H1 (cell line): Measurements from ENCODE around the gene EML1. TPM values are rescaled to one million over a fixed set of nuclear protein-coding genes. Genes with fewer than 3 reads are reported as not detected.
A peak's percentile ranks its signal among the peaks of the same experiment; 100 is the strongest.

Source experiments
- CTCF ChIA-PET: fragments of 300-600 bp; sonication (Branson Sonifier 250); formaldehyde crosslinking; loops from one replicate; lab custom pipeline; 2021; ENCODE audit not compliant: partially characterized antibody; lab: Charles Lee
- POLR2A ChIA-PET: fragments of 300-600 bp; sonication (Branson Sonifier 250); formaldehyde crosslinking; loops from one replicate; lab custom pipeline; 2021; ENCODE audit warnings: inconsistent platforms; ENCODE audit not compliant: partially characterized antibody; lab: Charles Lee
- DNase-seq, 2 experiments: peaks; one replicate each; pipeline versions ENCODE4 v3.0.0 to v3.0.0-alpha.2; 2010 to 2022; ENCODE audit warnings: low spot score in 2 of 2, low read depth in 1 of 2, mixed read lengths in 1 of 2
- FAIRE-seq: peaks from 2 replicates; lab custom pipeline; 2011; peaks lifted over from hg19 to GRCh38; lab: Jason Lieb, UNC
- H2AFZ ChIP-seq: 2 replicates; pipeline ENCODE4 v1.8.1; 2012; ENCODE audit warnings: low read length, inconsistent platforms
- H2AK5ac ChIP-seq: 2 replicates; pipeline ENCODE4 v1.6.1; 2013; ENCODE audit warnings: low read depth, low read length
- H2BK120ac ChIP-seq: replicated peaks from 2 replicates; pipeline ENCODE3; 2013; ENCODE audit warnings: low read depth, low read length, inconsistent platforms
- H2BK12ac ChIP-seq: 2 replicates; pipeline ENCODE4 v1.6.1; 2013; ENCODE audit warnings: low read depth, low read length
- H2BK15ac ChIP-seq: 2 replicates; pipeline ENCODE4 v1.6.1; 2013; ENCODE audit warnings: low read length
- H2BK20ac ChIP-seq: 2 replicates; pipeline ENCODE4 v1.6.1; 2013; ENCODE audit warnings: low read length
- H2BK5ac ChIP-seq: 2 replicates; pipeline ENCODE4 v1.6.1; 2013; ENCODE audit warnings: low read depth, low read length
- H3K14ac ChIP-seq: 2 replicates; pipeline ENCODE4 v1.6.1; 2013; ENCODE audit warnings: inconsistent platforms; ENCODE audit not compliant: insufficient read length
- H3K18ac ChIP-seq: 2 replicates; pipeline ENCODE4 v1.6.1; 2013; ENCODE audit warnings: low read length; ENCODE audit errors: extremely low read depth
- H3K23ac ChIP-seq: 2 replicates; pipeline ENCODE4 v1.6.1; 2013; ENCODE audit warnings: inconsistent platforms; ENCODE audit not compliant: insufficient read length
- H3K23me2 ChIP-seq: 2 replicates; pipeline ENCODE4 v1.6.1; 2013; ENCODE audit warnings: low read depth, low read length
- H3K27ac ChIP-seq: 2 replicates; pipeline ENCODE4 v1.6.1; 2011; ENCODE audit warnings: low read depth, low read length, inconsistent platforms
- H3K27me3 ChIP-seq, 4 experiments: replicated peaks in 1 of 4; 1 replicate in 1 of 4; 2 replicates in 3 of 4; pipeline versions ENCODE4 v1.6.1 to v1.8.1; 2011 to 2013; ENCODE audit warnings: low read length in 3 of 4, mild to moderate bottlenecking in 3 of 4, inconsistent platforms in 2 of 4, mixed read lengths in 2 of 4, moderate library complexity in 1 of 4; ENCODE audit not compliant: control insufficient read depth in 3 of 4, insufficient read depth in 3 of 4; ENCODE audit errors: extremely low read depth in 1 of 4
- H3K36me3 ChIP-seq, 4 experiments: 2 replicates each; pipeline versions ENCODE4 v1.6.1 to v1.8.1; 2011 to 2013; ENCODE audit warnings: mild to moderate bottlenecking in 4 of 4, low read length in 3 of 4, moderate library complexity in 2 of 4, control low read depth in 1 of 4, inconsistent platforms in 1 of 4; ENCODE audit not compliant: insufficient read depth in 4 of 4, control insufficient read depth in 2 of 4
- H3K4ac ChIP-seq: replicated peaks from 2 replicates; pipeline ENCODE3; 2013; ENCODE audit warnings: low read length, low read depth, mixed read lengths, inconsistent platforms; ENCODE audit not compliant: insufficient read length
- H3K4me1 ChIP-seq, 4 experiments: replicated peaks in 1 of 4; 1 replicate in 1 of 4; 2 replicates in 3 of 4; pipeline versions ENCODE4 v1.6.1 to v1.8.1; 2011 to 2013; ENCODE audit warnings: low read length in 3 of 4, inconsistent platforms in 2 of 4, mixed read lengths in 1 of 4; ENCODE audit not compliant: insufficient read depth in 4 of 4, control insufficient read depth in 3 of 4
- H3K4me2 ChIP-seq, 2 experiments: 2 replicates each; pipeline versions ENCODE4 v1.6.1 to v1.8.1; 2011 to 2013; ENCODE audit warnings: low read depth in 2 of 2, low read length in 2 of 2, control low read depth in 1 of 2, inconsistent platforms in 1 of 2, mild to moderate bottlenecking in 1 of 2; ENCODE audit not compliant: insufficient read depth in 1 of 2
- H3K4me3 ChIP-seq, 4 experiments: fragments of 200-600, 300-600 bp in 1 of 4; sonication (generic), shearing (Covaris generic), sonication (Bioruptor Twin) in 1 of 4; 2 replicates each; pipeline versions ENCODE4 v1.5.1 to v1.8.1; 2011 to 2016; ENCODE audit warnings: low read length in 4 of 4, low read depth in 3 of 4, control low read depth in 2 of 4, inconsistent platforms in 2 of 4, mild to moderate bottlenecking in 2 of 4, mixed read lengths in 1 of 4, moderate library complexity in 1 of 4; ENCODE audit not compliant: insufficient read depth in 2 of 4; ENCODE audit errors: extremely low read depth in 1 of 4
- H3K56ac ChIP-seq: replicated peaks from 2 replicates; pipeline ENCODE3; 2013; ENCODE audit warnings: low read depth, mild to moderate bottlenecking, mixed read lengths, low read length, inconsistent platforms; ENCODE audit not compliant: insufficient read length
- H3K79me1 ChIP-seq: 2 replicates; pipeline ENCODE4 v1.6.1; 2013; ENCODE audit warnings: low read depth, low read length, control low read depth
- H3K79me2 ChIP-seq, 2 experiments: 2 replicates each; pipeline versions ENCODE4 v1.6.1 to v1.8.1; 2012 to 2013; ENCODE audit warnings: low read length in 2 of 2, mild to moderate bottlenecking in 2 of 2, inconsistent platforms in 1 of 2; ENCODE audit not compliant: insufficient read depth in 2 of 2, control insufficient read depth in 1 of 2
- H3K9ac ChIP-seq, 4 experiments: replicated peaks in 1 of 4; 1 replicate in 1 of 4; 2 replicates in 3 of 4; pipeline versions ENCODE4 v1.6.1 to v1.8.1; 2011 to 2013; ENCODE audit warnings: low read depth in 3 of 4, low read length in 3 of 4, control low read depth in 2 of 4, mild to moderate bottlenecking in 2 of 4, moderate library complexity in 2 of 4, inconsistent platforms in 1 of 4; ENCODE audit errors: extremely low read depth in 1 of 4
- H3K9me3 ChIP-seq, 2 experiments: 2 replicates each; pipeline versions ENCODE4 v1.6.1 to v1.8.1; 2012 to 2013; ENCODE audit warnings: mild to moderate bottlenecking in 2 of 2, moderate library complexity in 2 of 2, control low read depth in 1 of 2, inconsistent platforms in 1 of 2, low read depth in 1 of 2, low read length in 1 of 2, mixed read lengths in 1 of 2; ENCODE audit not compliant: insufficient read depth in 2 of 2
- H4K20me1 ChIP-seq, 2 experiments: replicated peaks in 1 of 2; 2 replicates each; pipeline versions ENCODE3 to v1.8.1; 2011 to 2013; ENCODE audit warnings: inconsistent platforms in 2 of 2, low read length in 2 of 2, mild to moderate bottlenecking in 1 of 2; ENCODE audit not compliant: insufficient read depth in 2 of 2, control insufficient read depth in 1 of 2
- H4K5ac ChIP-seq: 2 replicates; pipeline ENCODE4 v1.6.1; 2013; ENCODE audit warnings: low read length, low read depth, mixed read lengths, inconsistent platforms; ENCODE audit not compliant: insufficient read length
- H4K8ac ChIP-seq: 2 replicates; pipeline ENCODE4 v1.8.0; 2013; ENCODE audit warnings: mild to moderate bottlenecking, moderate library complexity, low read length, inconsistent platforms; ENCODE audit not compliant: insufficient read depth; ENCODE audit errors: extremely low read depth
- H4K91ac ChIP-seq: replicated peaks from 2 replicates; pipeline ENCODE3; 2013; ENCODE audit warnings: low read length, mixed read lengths, inconsistent platforms; ENCODE audit not compliant: insufficient read length
- BACH1 ChIP-seq: IDR thresholded peaks from 2 replicates; pipeline ENCODE4 v1.6.1; 2012; ENCODE audit warnings: low read length, improper control_type of control experiment
- BCL11A ChIP-seq, 2 experiments: IDR thresholded peaks; one replicate each; pipeline ENCODE4 v1.6.1; 2011; ENCODE audit warnings: low read depth in 2 of 2, low read length in 2 of 2, mild to moderate bottlenecking in 2 of 2
- EP300 ChIP-seq, 2 experiments: IDR thresholded peaks; 1 replicate in 1 of 2; 2 replicates in 1 of 2; pipeline ENCODE4 v1.6.1; 2011 to 2012; ENCODE audit warnings: low read depth in 2 of 2, low read length in 2 of 2, mild to moderate bottlenecking in 2 of 2, borderline replicate concordance in 1 of 2, inconsistent platforms in 1 of 2, moderate library complexity in 1 of 2
- EZH2 ChIP-seq: fragments of 200-600 bp; sonication (generic); IDR thresholded peaks from 2 replicates; pipeline ENCODE4 v1.7.1; 2012; ENCODE audit warnings: low read depth, mild to moderate bottlenecking, moderate library complexity, low read length, inconsistent platforms; ENCODE audit not compliant: severe bottlenecking
- HDAC2 ChIP-seq, 2 experiments: fragments of 300-600 bp in 1 of 2; sonication (generic) in 1 of 2; IDR thresholded peaks; 2 replicates each; pipeline ENCODE4 v1.6.1; 2011 to 2012; ENCODE audit warnings: low read depth in 2 of 2, low read length in 2 of 2, mild to moderate bottlenecking in 2 of 2, moderate library complexity in 2 of 2, borderline replicate concordance in 1 of 2, inconsistent platforms in 1 of 2
- HDAC6 ChIP-seq: IDR thresholded peaks from one replicate; pipeline ENCODE4 v1.7.1; 2012; ENCODE audit warnings: low read depth, mild to moderate bottlenecking, inconsistent platforms, low read length, moderate library complexity
- KDM4A ChIP-seq: IDR thresholded peaks from one replicate; pipeline ENCODE4 v1.7.1; 2012; ENCODE audit warnings: low read depth, mild to moderate bottlenecking, moderate library complexity, low read length, inconsistent platforms; ENCODE audit not compliant: severe bottlenecking
- NRF1 ChIP-seq: IDR thresholded peaks from 2 replicates; pipeline ENCODE4 v1.6.1; 2011; ENCODE audit warnings: mild to moderate bottlenecking, low read depth, low read length, improper control_type of control experiment
- RAD21 ChIP-seq, 2 experiments: IDR thresholded peaks in 1 of 2; conservative IDR thresholded peaks in 1 of 2; 2 replicates each; pipeline ENCODE4 v1.6.1; 2011; ENCODE audit warnings: low read depth in 2 of 2, low read length in 2 of 2, improper control_type of control experiment in 1 of 2, inconsistent platforms in 1 of 2, mild to moderate bottlenecking in 1 of 2, moderate library complexity in 1 of 2
- TBP ChIP-seq: IDR thresholded peaks from 2 replicates; pipeline ENCODE4 v1.6.1; 2011; ENCODE audit warnings: low read depth, low read length, improper control_type of control experiment
- WGBS, 2 experiments: shearing (Covaris generic) in 1 of 2; methylation state at CpG; one replicate each; pipeline versions ENCODE4 v1.1.6 to v1.1.7; 2013 to 2015; ENCODE audit warnings: low lambda C conversion rate in 2 of 2, mixed read lengths in 2 of 2, inconsistent platforms in 1 of 2, low coverage in 1 of 2, missing lambda C conversion rate in 1 of 2; ENCODE audit not compliant: insufficient replicate concordance in 2 of 2, insufficient coverage in 1 of 2, insufficient read length in 1 of 2; ENCODE audit errors: extremely low coverage in 1 of 2, missing lambda C conversion rate in 1 of 2; 5-methylcytosine and 5-hydroxymethylcytosine counted together
- polyA plus RNA-seq, 7 experiments: library from polyadenylated mRNA; depleted of rRNA in 3 of 7; stranded (reverse) in 5 of 7; unstranded in 2 of 7; fragments of >200 nt in 5 of 7; fragments of 200-250 nt in 2 of 7; gene quantifications; 1 replicate in 5 of 7; 2 replicates in 1 of 7; 4 replicates in 1 of 7; pipeline versions ENCODE4 v1.2.1 to v1.2.3, GENCODE V29; 2011 to 2013; ENCODE audit warnings: missing spikeins in 2 of 7, mixed read lengths in 2 of 7
- total RNA-seq: library from RNA; stranded (reverse); fragmentation: NEBNext Ultra II Directional; extraction: Animal tissue kit (Norgen Biotek cat#: 25700); gene quantifications from 2 replicates; pipeline ENCODE4 v1.2.1, GENCODE V29; 2021

The EML1 gene
- total and polyA plus RNA-seq, 2 of the 8 experiments (the other 6 are each of a cell fraction or from before 2014, with no cell fraction given): 11.1 to 24.7 TPM

DNA sequence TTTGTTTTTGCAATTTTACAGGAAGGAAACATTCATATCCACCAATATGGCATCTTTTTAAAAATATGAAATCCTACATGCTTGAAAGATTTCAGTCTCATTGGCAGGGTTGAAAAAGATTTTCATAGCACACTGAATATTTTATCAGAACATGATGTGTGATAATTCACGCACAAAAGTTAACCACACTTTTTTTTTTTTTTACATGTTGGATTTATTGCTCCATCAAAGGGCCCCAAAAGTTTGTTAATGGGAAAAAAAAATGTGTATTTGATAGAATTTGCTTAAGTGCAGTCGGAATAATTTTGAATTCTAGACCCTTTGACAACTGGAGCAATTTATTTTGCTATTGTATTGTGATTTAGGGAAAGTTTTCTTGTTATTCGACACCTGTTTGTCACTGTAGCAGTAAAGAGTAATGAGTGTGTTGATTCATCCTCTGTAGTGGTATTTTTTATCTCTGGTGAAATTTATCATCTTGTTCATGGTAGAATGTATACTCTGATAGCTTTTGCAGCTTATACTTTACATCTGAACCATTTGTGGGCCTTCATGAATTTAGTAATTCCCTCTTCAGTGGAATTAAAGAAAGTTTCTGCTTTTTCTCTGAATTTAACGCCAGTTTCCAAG lies 1.1 kb downstream of the EML1 start:
- Histone ChIP-seq H2BK15ac (no peak overlapping the region), H3K79me2 (peaks cover 0 to 33% of the 10 kb centered on the region in 2 experiments; a peak in 3 of 4 replicates), H2BK5ac (no peak overlapping the region), H4K5ac (no peak overlapping the region), H4K91ac (no peak overlapping the region), H2AFZ (no peak overlapping the region), H2BK12ac (no peak overlapping the region), H3K9ac (peak overlapping the region in 1 of 4 experiments; percentile 71; a peak in 2 of 7 replicates), H2AK5ac (no peak overlapping the region), H3K14ac (no peak overlapping the region), H3K4me3 (peak overlapping the region; percentile 65 to 87 (median 72)), H3K23me2 (peaks cover 4% of the 10 kb centered on the region; the same call in 1 of the 2 replicates), H3K4me2 (peak overlapping the region; percentile 56 to 66), H3K9me3 (no peaks in the 10 kb centered on the region), H2BK120ac (no peak overlapping the region), H3K18ac (no peak overlapping the region), H3K27me3 (peaks cover 0 to 8% (median 0%) of the 10 kb centered on the region in 4 experiments; a peak in 3 of 7 replicates), H3K79me1 (no peaks in the 10 kb centered on the region), H2BK20ac (no peak overlapping the region), H3K4me1 (peaks cover 0 to 8% (median 2%) of the 10 kb centered on the region in 4 experiments; a peak in 4 of 7 replicates), H3K23ac (no peak overlapping the region), H4K8ac (no peak overlapping the region), H3K56ac (no peak overlapping the region), H3K4ac (no peak overlapping the region), H3K27ac (no peak overlapping the region), H3K36me3 (no peaks in the 10 kb centered on the region), H4K20me1 (no peaks in the 10 kb centered on the region)
- ChIA-PET POLR2A (interaction anchor here (0.9 to 1.0 kb wide), 2 partner anchors 13 to 26 kb away, joined by 3 to 4 read pairs; no protein-coding TSS in a partner anchor), CTCF (interaction anchor here (0.7 to 2.9 kb wide), 5 partner anchors 9 to 482 kb away, joined by 3 to 11 read pairs (median 3); no protein-coding TSS in a partner anchor)
- no peak for DNase-seq
- no peak for FAIRE-seq
- WGBS, 2 experiments: 56% methylated on average over 4 of the region's 4 CpGs; no CpG with 5 or more reads in 1 of the 2 experiments
- TF ChIP-seq RAD21 (IDR thresholded peaks at IDR 0.05 in 1 of 2, conservative IDR thresholded peaks at IDR 0.05 in 1 of 2; ENCODE audit: low read depth in 2 of 2, low read length in 2 of 2): no peak
- TF ChIP-seq NRF1: no peak
- no peak for TF ChIP-seq HDAC2 (IDR thresholded peaks at IDR 0.05; ENCODE audit: borderline replicate concordance in 1 of 2, low read depth in 2 of 2, low read length in 2 of 2)
- no peak for TF ChIP-seq EZH2
- no peak for TF ChIP-seq BCL11A (IDR thresholded peaks at IDR 0.05; ENCODE audit: low read depth in 2 of 2, low read length in 2 of 2)
- no peak for TF ChIP-seq EP300 (IDR thresholded peaks at IDR 0.05; ENCODE audit: borderline replicate concordance in 1 of 2, low read depth in 2 of 2, low read length in 2 of 2)
- no peak for TF ChIP-seq KDM4A
- TF ChIP-seq HDAC6: no peak
- no peak for TF ChIP-seq TBP
- no peak for TF ChIP-seq BACH1
